DND-41 (cell line): ENCODE data around the gene NFE2L2.

ENCODE experiments used
- EZH2 ChIP-seq: IDR thresholded peaks from 3 replicates; pipeline ENCODE4 v1.6.1; 2012; ENCODE audit warnings: borderline replicate concordance, low read depth, mild to moderate bottlenecking, moderate library complexity, low read length, inconsistent platforms; ENCODE audit not compliant: severe bottlenecking
- TF ChIP-seq, protein P1 (sequence below): IDR thresholded peaks from 2 replicates; pipeline ENCODE4 v1.5.1; 2012; ENCODE audit warnings: borderline replicate concordance, low read length, moderate library complexity, mild to moderate bottlenecking; ENCODE audit not compliant: poor library complexity, severe bottlenecking; ENCODE audit errors: extremely low read depth

DNA sequence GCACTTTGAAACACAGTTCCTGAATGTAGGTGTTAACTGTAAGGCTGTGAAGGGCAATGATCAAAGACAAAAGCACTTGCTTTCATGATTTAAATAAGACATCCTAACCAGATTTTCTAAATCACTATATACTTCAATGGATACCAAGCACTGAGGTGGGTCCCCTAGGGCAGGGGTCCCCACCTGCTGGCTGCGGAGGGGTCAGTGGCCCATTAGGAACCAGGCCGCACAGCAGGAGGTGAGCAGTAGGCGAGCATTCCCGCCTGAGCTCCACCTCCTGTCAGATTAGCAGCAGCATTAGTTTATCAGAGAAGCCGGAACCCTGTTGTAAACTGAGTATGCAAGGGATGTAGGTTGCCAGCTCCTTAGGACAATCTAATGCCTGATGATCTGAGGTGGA is 7.1 kb downstream of the NFE2L2 start:
- TF ChIP-seq EZH2, result no peak
- TF ChIP-seq, protein P1, sequence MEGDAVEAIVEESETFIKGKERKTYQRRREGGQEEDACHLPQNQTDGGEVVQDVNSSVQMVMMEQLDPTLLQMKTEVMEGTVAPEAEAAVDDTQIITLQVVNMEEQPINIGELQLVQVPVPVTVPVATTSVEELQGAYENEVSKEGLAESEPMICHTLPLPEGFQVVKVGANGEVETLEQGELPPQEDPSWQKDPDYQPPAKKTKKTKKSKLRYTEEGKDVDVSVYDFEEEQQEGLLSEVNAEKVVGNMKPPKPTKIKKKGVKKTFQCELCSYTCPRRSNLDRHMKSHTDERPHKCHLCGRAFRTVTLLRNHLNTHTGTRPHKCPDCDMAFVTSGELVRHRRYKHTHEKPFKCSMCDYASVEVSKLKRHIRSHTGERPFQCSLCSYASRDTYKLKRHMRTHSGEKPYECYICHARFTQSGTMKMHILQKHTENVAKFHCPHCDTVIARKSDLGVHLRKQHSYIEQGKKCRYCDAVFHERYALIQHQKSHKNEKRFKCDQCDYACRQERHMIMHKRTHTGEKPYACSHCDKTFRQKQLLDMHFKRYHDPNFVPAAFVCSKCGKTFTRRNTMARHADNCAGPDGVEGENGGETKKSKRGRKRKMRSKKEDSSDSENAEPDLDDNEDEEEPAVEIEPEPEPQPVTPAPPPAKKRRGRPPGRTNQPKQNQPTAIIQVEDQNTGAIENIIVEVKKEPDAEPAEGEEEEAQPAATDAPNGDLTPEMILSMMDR, result no peak
